Caco-2 (cell line): Measurements from ENCODE around the gene KIF21A. TPM values are rescaled to one million over a fixed set of nuclear protein-coding genes. Genes with fewer than 3 reads are reported as not detected.
A peak's percentile ranks its signal among the peaks of the same experiment; 100 is the strongest.

Experiments
- BruUV-seq: library from RNA; stranded (reverse); fragments of 400-500 nt; replicated peaks from 2 replicates; lab custom pipeline; 2021; lab: Mats Ljungman, UMichigan
- CTCF ChIA-PET: fragments of 300-600 bp; sonication (Branson Sonifier 250); formaldehyde crosslinking; loops from one replicate; lab custom pipeline; 2022; ENCODE audit warnings: antibody characterized with exemption; lab: Charles Lee
- POLR2A ChIA-PET: fragments of 300-600 bp; sonication (Branson Sonifier 250); formaldehyde crosslinking; loops from one replicate; lab custom pipeline; 2022; ENCODE audit warnings: antibody characterized with exemption; lab: Charles Lee
- DNase-seq, 2 experiments: peaks; one replicate each; pipeline versions ENCODE4 v3.0.0 to v3.0.0-alpha.2; 2020 to 2022
- H3K27me3 ChIP-seq: replicated peaks from 2 replicates; pipeline ENCODE4 v1.6.0; 2011; ENCODE audit warnings: low read length; ENCODE audit not compliant: control insufficient read depth, insufficient read depth
- H3K36me3 ChIP-seq: 2 replicates; pipeline ENCODE4 v1.5.1; 2011; ENCODE audit warnings: low read length; ENCODE audit not compliant: control insufficient read depth, insufficient read depth
- H3K4me1 ChIP-seq: fragments of 250-450 bp; sonication (Bioruptor Pico); 2 replicates; pipeline ENCODE4 v1.5.1; 2020; ENCODE audit warnings: mild to moderate bottlenecking
- H3K4me3 ChIP-seq: 2 replicates; pipeline ENCODE4 v1.5.1; 2011; ENCODE audit warnings: low read depth, mild to moderate bottlenecking, control low read depth, low read length
- H3K9me3 ChIP-seq: fragments of 250-450 bp; sonication (Bioruptor Pico); 2 replicates; pipeline ENCODE4 v1.5.1; 2020; ENCODE audit warnings: mild to moderate bottlenecking, moderate library complexity
- H3K27ac Mint-ChIP-seq: one replicate; pipeline ENCODE4 v1.8.0; 2022; ENCODE audit warnings: mixed read lengths; ENCODE audit not compliant: unreplicated experiment
- H3K27me3 Mint-ChIP-seq: one replicate; pipeline ENCODE4 v1.8.0; 2022; ENCODE audit warnings: mixed read lengths; ENCODE audit not compliant: insufficient read depth, unreplicated experiment
- H3K36me3 Mint-ChIP-seq: one replicate; pipeline ENCODE4 v1.8.0; 2022; ENCODE audit warnings: mild to moderate bottlenecking, mixed read lengths; ENCODE audit not compliant: insufficient read depth, unreplicated experiment
- H3K4me1 Mint-ChIP-seq: one replicate; pipeline ENCODE4 v1.8.0; 2022; ENCODE audit warnings: low read depth, mixed read lengths; ENCODE audit not compliant: unreplicated experiment
- H3K4me3 Mint-ChIP-seq: one replicate; pipeline ENCODE4 v1.8.0; 2022; ENCODE audit warnings: mild to moderate bottlenecking, moderate library complexity, mixed read lengths; ENCODE audit not compliant: unreplicated experiment
- H3K9me3 Mint-ChIP-seq: one replicate; pipeline ENCODE4 v1.8.0; 2022; ENCODE audit warnings: mixed read lengths; ENCODE audit not compliant: unreplicated experiment
- intact Hi-C: fragments of 100-400 bp; cut with micrococcal nuclease; formaldehyde crosslinking; loops from one replicate; pipeline ENCODE4 v1.10.0; 2022; ENCODE audit not compliant: unreplicated experiment
- total RNA-seq: library from RNA; stranded (reverse); gene quantifications from 2 replicates; pipeline ENCODE4 v1.2.3, GENCODE V29; 2022
- TF ChIP-seq, protein P1 (sequence below), 2 experiments: fragments of 200-600 bp in 1 of 2; IDR thresholded peaks; 1 replicate in 1 of 2; 2 replicates in 1 of 2; pipeline versions ENCODE4 v1.5.1 to v1.8.0; 2011 to 2022; ENCODE audit warnings: antibody characterized with exemption in 1 of 2, control low read depth in 1 of 2, inconsistent platforms in 1 of 2, low read depth in 1 of 2, low read length in 1 of 2, mild to moderate bottlenecking in 1 of 2, moderate library complexity in 1 of 2; ENCODE audit not compliant: insufficient read depth in 1 of 2, severe bottlenecking in 1 of 2, unreplicated experiment in 1 of 2

Gene KIF21A
- total RNA-seq, 1 experiment from 2014 or later = 77.5 TPM

DNA sequence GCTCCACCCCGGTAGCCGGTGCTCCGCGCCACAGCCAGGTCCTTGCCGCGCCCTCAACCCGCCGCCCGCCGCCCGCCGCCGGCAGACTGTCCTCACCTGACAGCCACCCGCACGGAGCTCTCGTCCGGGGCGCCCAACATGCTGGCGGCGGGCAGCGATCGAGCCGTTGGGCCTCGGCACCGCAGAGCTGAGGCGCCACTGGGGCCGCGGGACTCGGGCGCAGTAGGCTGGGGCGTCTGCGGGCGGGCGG, 164 bp downstream of the KIF21A start:
- H3K4me1 ChIP-seq = peaks cover 31% of the 10 kb centered on the region
- TF ChIP-seq, protein P1, sequence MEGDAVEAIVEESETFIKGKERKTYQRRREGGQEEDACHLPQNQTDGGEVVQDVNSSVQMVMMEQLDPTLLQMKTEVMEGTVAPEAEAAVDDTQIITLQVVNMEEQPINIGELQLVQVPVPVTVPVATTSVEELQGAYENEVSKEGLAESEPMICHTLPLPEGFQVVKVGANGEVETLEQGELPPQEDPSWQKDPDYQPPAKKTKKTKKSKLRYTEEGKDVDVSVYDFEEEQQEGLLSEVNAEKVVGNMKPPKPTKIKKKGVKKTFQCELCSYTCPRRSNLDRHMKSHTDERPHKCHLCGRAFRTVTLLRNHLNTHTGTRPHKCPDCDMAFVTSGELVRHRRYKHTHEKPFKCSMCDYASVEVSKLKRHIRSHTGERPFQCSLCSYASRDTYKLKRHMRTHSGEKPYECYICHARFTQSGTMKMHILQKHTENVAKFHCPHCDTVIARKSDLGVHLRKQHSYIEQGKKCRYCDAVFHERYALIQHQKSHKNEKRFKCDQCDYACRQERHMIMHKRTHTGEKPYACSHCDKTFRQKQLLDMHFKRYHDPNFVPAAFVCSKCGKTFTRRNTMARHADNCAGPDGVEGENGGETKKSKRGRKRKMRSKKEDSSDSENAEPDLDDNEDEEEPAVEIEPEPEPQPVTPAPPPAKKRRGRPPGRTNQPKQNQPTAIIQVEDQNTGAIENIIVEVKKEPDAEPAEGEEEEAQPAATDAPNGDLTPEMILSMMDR (IDR thresholded peaks at IDR 0.05; ENCODE audit: insufficient read depth in 1 of 2, low read depth in 1 of 2, low read length in 1 of 2, severe bottlenecking in 1 of 2, unreplicated experiment in 1 of 2) = no peak
- intact Hi-C loops = loop anchor here (1.0 to 10.0 kb wide), 9 partner anchors 22 to 548 kb away; partner anchors contain the start of gene ABCD2
- Mint-ChIP-seq H3K4me1 (peaks cover 9% of the 10 kb centered on the region), H3K27ac (peak overlapping the region; percentile 96), H3K36me3 (peaks cover 15% of the 10 kb centered on the region), H3K4me3 (peak overlapping the region; percentile 99), H3K9me3 (no peaks in the 10 kb centered on the region), H3K27me3 (no peaks in the 10 kb centered on the region)
- no peaks in the 10 kb centered on the region for H3K27me3 ChIP-seq
- peak overlapping the region; percentile 70 for H3K4me3 ChIP-seq
- CTCF ChIA-PET = interaction anchor here (1.5 to 1.7 kb wide), 2 partner anchors 67 to 125 kb away, joined by 3 to 5 read pairs; no protein-coding TSS in a partner anchor
- POLR2A ChIA-PET = interaction anchor here (2.2 kb wide), 1 partner anchor 57 kb away, joined by 7 read pairs; no protein-coding TSS in a partner anchor
- H3K36me3 ChIP-seq = no peaks in the 10 kb centered on the region
- no peak for DNase-seq
- BruUV-seq = no TSS peak
- H3K9me3 ChIP-seq = no peaks in the 10 kb centered on the region

- peak; percentile 60 to 63 for DNase-seq
- Histone ChIP-seq H3K27me3 (no peaks in the 10 kb centered on the region), H3K9me3 (no peaks in the 10 kb centered on the region), H3K36me3 (no peaks in the 10 kb centered on the region), H3K4me1 (peaks cover 31% of the 10 kb centered on the region), H3K4me3 (peak overlapping the region; percentile 70)
- POLR2A ChIA-PET = interaction anchor here (2.2 kb wide), 1 partner anchor 56 kb away, joined by 7 read pairs; no protein-coding TSS in a partner anchor
- peaks cover 9% of the 10 kb centered on the region for H3K4me1 Mint-ChIP-seq
- intact Hi-C loops = loop anchor here (2.0 to 10.0 kb wide), 6 partner anchors 21 to 547 kb away; partner anchors contain the start of gene ABCD2
- peaks cover 15% of the 10 kb centered on the region for H3K36me3 Mint-ChIP-seq
- H3K4me3 Mint-ChIP-seq = peak overlapping the region; percentile 99
- TF ChIP-seq, protein P1 (IDR thresholded peaks at IDR 0.05; ENCODE audit: insufficient read depth in 1 of 2, low read depth in 1 of 2, low read length in 1 of 2, severe bottlenecking in 1 of 2, unreplicated experiment in 1 of 2) = no peak
- CTCF ChIA-PET = interaction anchor here (0.6 kb wide), 1 partner anchor 411 kb away, joined by 3 read pairs; no protein-coding TSS in a partner anchor
- H3K9me3 Mint-ChIP-seq = no peaks in the 10 kb centered on the region
- peak overlapping the region; percentile 96 for H3K27ac Mint-ChIP-seq
- BruUV-seq = TSS peak; percentile 51
- no peaks in the 10 kb centered on the region for H3K27me3 Mint-ChIP-seq
Measured at GRCh38 chr12:39441963-39442830, 723 bp downstream of the KIF21A start.

DNA sequence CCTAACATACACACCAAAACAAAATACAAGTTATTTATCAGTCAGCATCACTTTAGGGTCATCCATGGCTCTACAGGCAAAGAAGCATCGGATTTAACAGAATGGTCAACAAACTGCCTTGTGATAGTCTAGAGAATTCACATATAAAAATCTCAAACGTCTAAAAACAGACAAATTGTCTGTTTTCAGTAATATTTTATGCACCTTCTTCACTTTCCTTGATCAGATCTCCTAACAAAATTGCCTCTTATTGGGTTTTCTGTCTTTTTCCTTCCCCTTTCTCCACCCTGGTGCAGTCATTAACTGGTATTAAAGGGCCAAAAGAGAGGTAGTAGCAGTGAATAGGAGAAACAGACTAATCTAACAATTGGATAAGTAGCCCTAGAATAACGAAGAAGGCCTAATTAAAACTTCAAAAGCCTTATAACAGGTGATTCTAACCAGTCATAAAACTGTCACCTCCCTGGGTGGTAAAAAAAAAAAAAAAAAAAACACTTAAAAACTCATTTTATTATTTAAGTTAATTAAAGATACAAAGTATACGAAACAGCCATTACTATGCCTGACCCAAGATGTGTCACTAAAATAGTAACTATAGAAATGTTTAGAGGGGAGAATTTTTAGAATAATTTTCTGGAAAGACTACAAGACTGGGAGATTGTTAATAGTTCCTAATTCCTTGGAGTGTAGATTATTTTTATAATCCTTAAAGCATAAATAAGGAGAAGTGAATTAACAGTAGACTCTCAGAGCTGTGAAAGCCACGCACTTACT, 1.5 kb downstream of the KIF21A start:
- peak overlapping the region; percentile 70 for H3K4me3 ChIP-seq
- H3K4me1 ChIP-seq = peaks cover 31% of the 10 kb centered on the region
- H3K9me3 Mint-ChIP-seq = no peaks in the 10 kb centered on the region
- H3K4me1 Mint-ChIP-seq = peaks cover 9% of the 10 kb centered on the region
- CTCF ChIA-PET = no interaction called here
- H3K27me3 ChIP-seq = no peaks in the 10 kb centered on the region
- POLR2A ChIA-PET = no interaction called here
- no peaks in the 10 kb centered on the region for H3K36me3 ChIP-seq
- H3K4me3 Mint-ChIP-seq = peak overlapping the region; percentile 99
- no peaks in the 10 kb centered on the region for H3K27me3 Mint-ChIP-seq
- H3K36me3 Mint-ChIP-seq = peaks cover 15% of the 10 kb centered on the region
- BruUV-seq = no TSS peak
- TF ChIP-seq, protein P1 (IDR thresholded peaks at IDR 0.05; ENCODE audit: insufficient read depth in 1 of 2, low read depth in 1 of 2, low read length in 1 of 2, severe bottlenecking in 1 of 2, unreplicated experiment in 1 of 2) = no peak
- peak overlapping the region; percentile 96 for H3K27ac Mint-ChIP-seq
- no peaks in the 10 kb centered on the region for H3K9me3 ChIP-seq
- DNase-seq = no peak
- intact Hi-C loops = loop anchor here (5.0 to 10.0 kb wide), 4 partner anchors 173 to 547 kb away; partner anchors contain the start of gene ABCD2
